C4-2B (cell line): Measurements from ENCODE around the gene IGF2BP3.

Experiments used
- H3K27ac ChIP-seq: fragments of 450-650 bp; 2 replicates; pipeline ENCODE4 v1.5.1; 2017
- ZFX ChIP-seq: fragments of 450-650 bp; IDR thresholded peaks from 2 replicates; pipeline ENCODE4 v1.6.1; 2017
- TF ChIP-seq, protein P1 (sequence below): fragments of 450-650 bp; conservative IDR thresholded peaks from 2 replicates; pipeline ENCODE4 v1.5.1; 2017; ENCODE audit warnings: mild to moderate bottlenecking

The IGF2BP3 gene

DNA sequence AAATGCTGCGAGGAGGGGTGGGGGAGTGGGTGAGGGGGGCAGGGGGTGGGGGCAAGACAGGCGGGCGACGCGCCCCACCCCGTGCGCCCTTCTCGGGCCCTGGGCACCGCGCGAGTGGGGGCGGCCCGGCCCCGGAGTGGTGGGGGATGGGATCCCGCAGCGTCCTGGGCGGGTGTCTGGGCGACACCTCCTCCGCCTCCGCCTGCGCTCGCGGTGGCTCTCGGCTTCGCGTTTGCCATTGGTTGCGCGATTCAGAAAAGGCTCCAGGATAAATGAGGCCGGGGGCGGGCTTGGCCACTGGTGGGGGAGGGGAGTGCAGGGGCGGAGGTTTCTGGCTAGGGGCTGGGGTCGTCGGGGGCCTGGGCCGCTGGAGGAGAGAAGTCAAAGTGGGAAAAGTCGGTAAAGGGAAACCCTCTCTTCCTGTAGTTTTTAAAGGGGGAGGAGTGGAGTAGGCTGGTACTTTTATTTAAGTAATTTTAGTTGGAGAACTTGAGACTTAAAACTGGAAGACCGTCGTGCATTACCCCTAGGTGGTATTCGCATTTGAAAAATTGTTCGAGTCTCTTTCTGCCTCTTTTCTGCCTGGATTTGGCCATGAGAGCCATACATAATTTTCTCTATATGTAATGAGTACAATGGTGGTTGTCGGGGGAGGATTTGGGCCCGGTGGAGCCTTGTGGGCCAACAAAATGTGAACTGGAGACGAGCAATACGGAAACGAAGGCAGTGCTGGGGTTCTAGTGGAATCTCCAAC, 992 bp upstream of the IGF2BP3 start:
- TF ChIP-seq, protein P1, sequence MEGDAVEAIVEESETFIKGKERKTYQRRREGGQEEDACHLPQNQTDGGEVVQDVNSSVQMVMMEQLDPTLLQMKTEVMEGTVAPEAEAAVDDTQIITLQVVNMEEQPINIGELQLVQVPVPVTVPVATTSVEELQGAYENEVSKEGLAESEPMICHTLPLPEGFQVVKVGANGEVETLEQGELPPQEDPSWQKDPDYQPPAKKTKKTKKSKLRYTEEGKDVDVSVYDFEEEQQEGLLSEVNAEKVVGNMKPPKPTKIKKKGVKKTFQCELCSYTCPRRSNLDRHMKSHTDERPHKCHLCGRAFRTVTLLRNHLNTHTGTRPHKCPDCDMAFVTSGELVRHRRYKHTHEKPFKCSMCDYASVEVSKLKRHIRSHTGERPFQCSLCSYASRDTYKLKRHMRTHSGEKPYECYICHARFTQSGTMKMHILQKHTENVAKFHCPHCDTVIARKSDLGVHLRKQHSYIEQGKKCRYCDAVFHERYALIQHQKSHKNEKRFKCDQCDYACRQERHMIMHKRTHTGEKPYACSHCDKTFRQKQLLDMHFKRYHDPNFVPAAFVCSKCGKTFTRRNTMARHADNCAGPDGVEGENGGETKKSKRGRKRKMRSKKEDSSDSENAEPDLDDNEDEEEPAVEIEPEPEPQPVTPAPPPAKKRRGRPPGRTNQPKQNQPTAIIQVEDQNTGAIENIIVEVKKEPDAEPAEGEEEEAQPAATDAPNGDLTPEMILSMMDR, result no peak
- H3K27ac ChIP-seq, result peak overlapping the region; percentile 91

DNA sequence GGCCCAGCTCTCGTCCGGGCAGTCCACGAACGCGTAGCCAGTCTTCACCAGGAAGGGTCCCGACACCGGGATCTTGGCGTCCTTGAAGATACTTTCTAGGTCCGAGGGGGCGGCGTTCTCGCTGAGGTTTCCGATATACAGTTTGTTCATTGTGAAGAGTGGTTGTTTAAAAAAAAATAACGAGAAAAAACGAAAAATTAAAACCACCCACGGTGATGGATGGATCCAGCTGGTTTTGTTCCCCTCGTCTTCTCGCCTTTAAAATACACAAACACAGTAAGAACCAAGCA, 385 bp downstream of the IGF2BP3 start:
- H3K27ac ChIP-seq, result peak overlapping the region; percentile 91
- TF ChIP-seq ZFX, result 0 out of 2 replicates have a peak, but pooled peaks have one; percentile 1
- TF ChIP-seq, protein P1, result no peak; the same call in 1 of the 2 replicates

GRCh38 chr7:23469150-23469960, 936 bp downstream of the IGF2BP3 start:
- peak; percentile 33; the same call in 1 of the 2 replicates for TF ChIP-seq ZFX
- TF ChIP-seq, protein P1, result no peak; the same call in 1 of the 2 replicates
- peak overlapping the region; percentile 91 for H3K27ac ChIP-seq

- no peak for TF ChIP-seq ZFX
- H3K27ac ChIP-seq, result peak overlapping the region; percentile 91; the same call in 1 of the 2 replicates
Observed at GRCh38 chr7:23468526-23469149, 1.7 kb downstream of the IGF2BP3 start.

GRCh38 chr7:23467806-23468525, 2.3 kb downstream of the IGF2BP3 start:
- no peak for TF ChIP-seq ZFX
- TF ChIP-seq, protein P1, result no peak
- no peak overlapping the region; the same call in 1 of the 2 replicates for H3K27ac ChIP-seq

DNA sequence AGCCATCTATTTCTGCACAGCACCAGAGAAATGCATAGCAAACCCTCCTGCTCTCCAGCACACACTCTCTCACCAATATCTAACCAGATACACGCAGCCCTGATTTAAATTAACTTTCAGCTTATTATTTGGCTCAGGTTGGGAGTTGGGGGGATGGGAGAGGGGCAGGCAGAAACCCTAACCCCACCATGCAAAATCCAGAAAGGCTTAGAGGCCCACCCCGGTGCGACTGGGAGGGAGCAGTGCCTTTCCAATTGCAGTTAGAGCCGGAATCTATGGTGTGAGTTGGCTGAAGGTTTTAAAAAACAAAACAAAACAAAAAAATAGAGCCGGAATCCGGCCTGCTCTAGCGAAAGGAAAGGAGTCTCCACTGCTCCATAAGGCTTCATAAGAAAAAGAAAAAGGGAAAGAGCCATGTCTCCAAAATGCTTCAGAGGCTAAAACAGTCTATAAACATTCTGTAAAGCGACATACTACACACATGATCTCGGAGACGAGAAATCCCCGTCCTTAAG, 2.9 kb downstream of the IGF2BP3 start:
- H3K27ac ChIP-seq, result no peak overlapping the region

GRCh38 chr7:23462846-23463245, 7.4 kb downstream of the IGF2BP3 start:
- no peak overlapping the region for H3K27ac ChIP-seq

More for the DNA sequence above, 2.9 kb downstream of the IGF2BP3 start:
- TF ChIP-seq, protein P1, result no peak
- TF ChIP-seq ZFX, result no peak

More at GRCh38 chr7:23462846-23463245, 7.4 kb downstream of the IGF2BP3 start:
- TF ChIP-seq, protein P1, result no peak
- no peak for TF ChIP-seq ZFX
